ENCODE data around the gene SECISBP2L. TPM values are rescaled to one million over a fixed set of nuclear protein-coding genes. Genes with fewer than 3 reads are reported as not detected.
A peak's percentile ranks its signal among the peaks of the same experiment; 100 is the strongest.

SECISBP2L gene
- total and polyA plus RNA-seq, 11 donors, result 8.8 to 52.4 (median 36.8) TPM

- no peaks in the 10 kb centered on the region for H3K9me3 ChIP-seq
- intact Hi-C loops (cut with DNase I), result loop anchor here in 8 of 10 donors (2.0 to 10.0 kb wide), 4 partner anchors 84 to 101 kb away; partner anchors contain the start of gene EID1 (in 7 of the 8)
- peak overlapping the region in 6 of 12 donors; percentile 1 to 67 (median 40) for H3K27ac ChIP-seq
- peak; percentile 62 to 83 (median 80) for ATAC-seq
- peaks cover 0 to 12% (median 0%) of the 10 kb centered on the region in 9 donors for H3K27me3 ChIP-seq
- DNase-seq, result peak in 3 of 5 donors; percentile 43 to 67 (median 60)
- TF ChIP-seq CTCF (IDR thresholded peaks at IDR 0.05) (no peak), POLR2A (IDR thresholded peaks at IDR 0.05) (no peak)
- WGBS, 4 donors, result 6 to 10% (median 8%) methylated on average over 38 to 54 of the region's 54 CpGs
- H3K36me3 ChIP-seq, result no peaks in the 10 kb centered on the region
- peaks cover 0 to 25% (median 9%) of the 10 kb centered on the region in 12 donors for H3K4me1 ChIP-seq
- peak overlapping the region; percentile 18 to 71 (median 58) for H3K4me3 ChIP-seq
Observed at GRCh38 chr15:48962662-48963523, 83.4 kb downstream of the SECISBP2L start.

- WGBS, 4 donors, result 83 to 88% (median 84%) methylated on average over 3 of the region's 3 CpGs
Observed at GRCh38 chr15:48955967-48956366, 90.3 kb downstream of the SECISBP2L start.

GRCh38 chr15:48955370-48955769 lies 90.9 kb downstream of the SECISBP2L start:
- intact Hi-C loops (cut with DNase I), result no loop called here
- H3K4me3 ChIP-seq, result no peak overlapping the region
- no peak for TF ChIP-seq CTCF (IDR thresholded peaks at IDR 0.05)
- no peak for TF ChIP-seq POLR2A (IDR thresholded peaks at IDR 0.05)
- DNase-seq (no peak), ATAC-seq (no peak)
- no peaks in the 10 kb centered on the region for H3K27me3 ChIP-seq
- peaks cover 0 to 7% (median 0%) of the 10 kb centered on the region in 12 donors for H3K4me1 ChIP-seq
- H3K27ac ChIP-seq, result no peak overlapping the region
- H3K36me3 ChIP-seq, result no peaks in the 10 kb centered on the region
- H3K9me3 ChIP-seq, result no peaks in the 10 kb centered on the region
- WGBS, 4 donors, result 88 to 97% (median 93%) methylated on average over 4 of the region's 4 CpGs

More at GRCh38 chr15:48955967-48956366, 90.3 kb downstream of the SECISBP2L start:
- no peak for DNase-seq
- no peaks in the 10 kb centered on the region for H3K36me3 ChIP-seq
- no peak overlapping the region for H3K27ac ChIP-seq
- intact Hi-C loops (cut with DNase I), result no loop called here
- ATAC-seq, result no peak
- H3K27me3 ChIP-seq, result no peaks in the 10 kb centered on the region
- H3K4me3 ChIP-seq, result no peak overlapping the region
- H3K9me3 ChIP-seq, result no peaks in the 10 kb centered on the region
- peaks cover 0 to 7% (median 0%) of the 10 kb centered on the region in 12 donors for H3K4me1 ChIP-seq
- TF ChIP-seq CTCF (IDR thresholded peaks at IDR 0.05), result no peak
- TF ChIP-seq POLR2A (IDR thresholded peaks at IDR 0.05), result no peak

GRCh38 chr15:48954538-48954937 lies 91.7 kb downstream of the SECISBP2L start:
- H3K9me3 ChIP-seq, result no peaks in the 10 kb centered on the region
- peak in 1 of 4 donors; percentile 54 for ATAC-seq

More at GRCh38 chr15:48954538-48954937, 91.7 kb downstream of the SECISBP2L start:
- H3K4me3 ChIP-seq, result no peak overlapping the region
- no peaks in the 10 kb centered on the region for H3K27me3 ChIP-seq
- H3K4me1 ChIP-seq, result peaks cover 0 to 7% (median 0%) of the 10 kb centered on the region in 12 donors
- no peaks in the 10 kb centered on the region for H3K36me3 ChIP-seq
- TF ChIP-seq CTCF (IDR thresholded peaks at IDR 0.05) (peak in 1 of 12 donors; percentile 21), POLR2A (IDR thresholded peaks at IDR 0.05) (no peak)
- H3K27ac ChIP-seq, result no peak overlapping the region
- DNase-seq, result no peak
- intact Hi-C loops (cut with DNase I), result no loop called here
- WGBS, 4 donors, result 51 to 64% (median 56%) methylated on average over 5 of the region's 5 CpGs
